GM12891 (cell line): Measurements from ENCODE around the gene RIBC2.

Source experiments
- DNase-seq: peaks from one replicate; pipeline ENCODE4 v3.0.0; 2011; ENCODE audit warnings: low spot score; ENCODE audit not compliant: insufficient read length
- FAIRE-seq: peaks from 2 replicates; lab custom pipeline; 2011; peaks lifted over from hg19 to GRCh38; lab: Jason Lieb, UNC
- PAX5 ChIP-seq: IDR thresholded peaks from 2 replicates; pipeline ENCODE4 v1.6.1; 2011; ENCODE audit warnings: low read length, moderate library complexity, mild to moderate bottlenecking; ENCODE audit not compliant: insufficient read depth, severe bottlenecking
- POLR2A ChIP-seq: IDR thresholded peaks from 2 replicates; pipeline ENCODE4 v1.6.1; 2011; ENCODE audit warnings: low read depth, low read length, control low read depth
- POLR2AphosphoS5 ChIP-seq: IDR thresholded peaks from 2 replicates; pipeline ENCODE4 v1.6.1; 2011; ENCODE audit warnings: low read depth, low read length, control low read depth
- POU2F2 ChIP-seq: IDR thresholded peaks from 2 replicates; pipeline ENCODE4 v1.6.1; 2011; ENCODE audit warnings: low read depth, mild to moderate bottlenecking, control low read depth, low read length, moderate library complexity
- SPI1 ChIP-seq: IDR thresholded peaks from 2 replicates; pipeline ENCODE4 v1.6.1; 2011; ENCODE audit warnings: low read depth, low read length, control low read depth
- TAF1 ChIP-seq: IDR thresholded peaks from 2 replicates; pipeline ENCODE4 v1.6.1; 2011; ENCODE audit warnings: low read depth, low read length, control low read depth

RIBC2 gene

DNA sequence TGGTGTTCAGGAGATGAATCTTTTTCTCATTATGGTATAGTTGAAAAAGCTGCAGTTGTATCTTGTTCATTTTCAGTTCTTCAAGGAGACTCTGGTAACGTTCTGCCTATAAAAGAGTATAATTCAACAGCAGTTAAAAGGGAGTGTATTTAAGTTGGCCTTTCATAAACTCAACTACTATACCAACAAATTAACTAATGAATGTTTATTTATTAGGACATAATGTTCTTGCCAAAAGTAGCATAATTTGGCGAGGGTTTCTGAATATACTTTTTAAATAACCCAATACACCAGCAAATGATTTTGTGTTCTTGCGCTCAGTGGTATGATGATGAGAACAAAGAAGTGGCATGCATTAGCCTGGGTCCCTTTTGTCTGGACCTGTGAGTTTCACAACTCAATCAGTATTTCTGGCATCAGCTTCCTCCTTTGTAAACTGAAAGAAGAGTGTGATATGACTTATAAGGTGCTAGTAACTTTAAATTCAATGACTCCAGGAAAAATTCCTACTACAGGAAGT, 11.0 kb upstream of the RIBC2 start:
- TF ChIP-seq PAX5 = no peak
- FAIRE-seq (no peak), DNase-seq (no peak)

DNA sequence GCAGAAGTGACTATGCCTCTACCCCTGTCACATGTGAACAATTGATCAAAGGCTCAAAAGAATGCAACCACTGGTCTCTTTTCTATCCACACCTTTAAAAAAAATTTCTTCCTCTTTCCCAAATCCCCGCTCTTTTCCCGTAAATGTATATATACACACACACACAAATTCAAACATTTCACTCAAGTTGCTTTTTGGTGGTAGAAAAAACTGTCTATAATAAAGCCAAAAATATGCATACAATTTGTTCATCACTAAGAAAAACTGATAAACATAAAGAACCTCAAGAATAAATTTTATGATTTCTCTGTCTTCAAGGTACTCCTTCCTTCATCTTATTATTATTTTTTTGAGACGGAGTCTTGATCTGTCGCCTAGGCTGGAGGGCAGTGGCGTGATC, 5.7 kb upstream of the RIBC2 start:
- FAIRE-seq (no peak), DNase-seq (no peak)
- no peak for TF ChIP-seq PAX5
- no peak for TF ChIP-seq TAF1
- no peak for TF ChIP-seq POLR2A
- TF ChIP-seq POLR2AphosphoS5 = no peak
- no peak for TF ChIP-seq SPI1
- TF ChIP-seq POU2F2 = no peak

DNA sequence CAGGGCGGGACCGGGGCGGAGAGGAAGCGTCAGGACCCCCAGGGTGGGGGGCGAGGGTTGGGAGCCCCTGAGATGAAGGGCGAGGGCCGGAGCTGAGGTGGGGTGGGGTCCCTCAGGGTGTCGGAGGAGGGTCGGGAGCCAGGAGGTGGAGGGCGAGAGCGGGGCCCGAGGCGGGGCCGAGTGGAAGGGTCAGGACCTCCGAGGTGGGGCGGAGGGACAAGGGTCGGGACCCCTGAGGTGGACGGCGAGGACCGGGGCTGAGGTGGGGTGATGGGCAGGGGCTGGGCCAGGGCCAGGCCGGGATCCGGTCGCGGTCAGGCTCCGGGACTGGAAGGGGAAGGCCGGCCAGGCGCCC, 503 bp upstream of the RIBC2 start:
- DNase-seq (no peak), FAIRE-seq (no peak)
- TF ChIP-seq SPI1 (no peak), POLR2AphosphoS5 (no peak), POLR2A (no peak), POU2F2 (no peak), TAF1 (no peak), PAX5 (no peak)

DNA sequence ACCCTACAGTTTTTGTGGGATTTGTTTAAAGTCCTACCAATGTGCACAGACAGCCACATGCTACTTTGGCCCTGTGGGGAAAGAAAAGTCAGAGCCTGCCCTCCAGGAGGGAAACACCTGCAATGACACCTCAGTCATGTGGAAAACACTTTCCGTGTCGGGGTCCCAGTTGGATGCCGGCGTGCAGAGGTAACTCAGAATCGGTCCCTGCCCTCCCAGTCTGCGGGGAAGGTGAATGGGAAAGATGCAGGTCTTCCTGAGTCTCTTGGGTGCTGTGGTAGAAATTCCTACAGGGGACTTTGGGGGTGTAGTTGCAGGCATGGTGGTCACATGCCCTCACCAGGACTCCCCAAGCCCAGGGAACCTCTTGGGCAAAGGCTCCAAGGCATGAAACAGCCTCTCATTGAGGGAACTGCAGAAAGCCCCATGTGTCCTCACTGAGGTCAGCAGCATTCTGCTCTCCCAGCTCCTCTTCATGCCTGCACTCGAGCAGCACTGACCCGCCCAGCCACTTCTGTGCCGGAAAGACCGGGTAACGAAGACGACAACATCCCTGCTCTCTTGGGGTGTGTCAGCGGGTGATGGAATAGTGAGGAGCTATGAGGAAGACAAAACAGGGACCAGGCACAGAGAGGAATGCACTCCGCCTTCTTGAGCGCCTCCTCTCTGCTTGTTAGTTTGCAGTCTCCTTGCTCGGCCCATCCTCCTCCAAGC, 4.7 kb downstream of the RIBC2 start:
- no peak for TF ChIP-seq POLR2AphosphoS5
- TF ChIP-seq PAX5 = no peak
- TF ChIP-seq POLR2A = no peak
- no peak for TF ChIP-seq TAF1
- no peak for TF ChIP-seq SPI1
- TF ChIP-seq POU2F2 = no peak
- no peak for DNase-seq
- no peak for FAIRE-seq

DNA sequence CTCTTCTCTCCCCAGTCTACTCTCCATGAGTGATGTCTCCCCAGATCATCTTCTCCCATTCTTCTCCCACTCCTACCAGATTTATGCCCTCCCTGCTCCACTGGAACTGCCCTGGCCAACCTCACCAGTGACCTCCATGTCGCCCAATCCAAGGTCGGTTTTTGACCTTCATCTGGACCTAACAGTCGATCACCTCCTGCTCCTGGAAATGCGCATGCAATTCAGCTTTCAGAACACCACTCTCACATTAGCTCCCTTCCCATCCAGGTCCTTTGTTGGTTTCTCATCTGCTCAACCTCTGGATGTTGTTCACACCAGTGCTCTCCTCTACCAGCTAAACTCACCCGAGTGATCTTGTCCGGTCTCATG, 5.3 kb downstream of the RIBC2 start:
- no peak for FAIRE-seq

DNA sequence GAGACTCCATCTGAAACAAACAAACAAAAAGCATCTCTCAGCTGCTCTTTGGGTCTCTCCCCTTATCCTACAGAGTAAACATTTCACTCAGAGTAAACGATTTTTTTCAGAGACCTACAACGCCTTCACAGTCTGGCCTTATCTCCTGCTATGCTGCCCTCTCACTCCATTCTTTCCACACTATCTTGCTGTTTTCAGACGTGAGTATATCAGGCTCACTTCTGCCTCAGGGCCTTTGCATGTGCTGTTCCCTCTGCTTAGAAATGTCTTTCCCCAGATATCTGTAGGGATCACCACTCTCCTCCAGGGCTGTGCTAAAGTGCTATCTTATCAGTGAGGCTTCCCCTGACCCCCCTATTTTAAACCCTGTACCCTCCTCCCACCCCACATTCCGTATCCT, 6.5 kb downstream of the RIBC2 start:
- FAIRE-seq (no peak), DNase-seq (no peak)
- TF ChIP-seq POU2F2 (no peak), POLR2A (no peak), TAF1 (no peak), PAX5 (no peak), POLR2AphosphoS5 (no peak), SPI1 (no peak)

More for the DNA sequence above, 5.3 kb downstream of the RIBC2 start:
- TF ChIP-seq TAF1 (no peak), POLR2AphosphoS5 (no peak), PAX5 (no peak), SPI1 (no peak), POLR2A (no peak), POU2F2 (no peak)
- no peak for DNase-seq

DNA sequence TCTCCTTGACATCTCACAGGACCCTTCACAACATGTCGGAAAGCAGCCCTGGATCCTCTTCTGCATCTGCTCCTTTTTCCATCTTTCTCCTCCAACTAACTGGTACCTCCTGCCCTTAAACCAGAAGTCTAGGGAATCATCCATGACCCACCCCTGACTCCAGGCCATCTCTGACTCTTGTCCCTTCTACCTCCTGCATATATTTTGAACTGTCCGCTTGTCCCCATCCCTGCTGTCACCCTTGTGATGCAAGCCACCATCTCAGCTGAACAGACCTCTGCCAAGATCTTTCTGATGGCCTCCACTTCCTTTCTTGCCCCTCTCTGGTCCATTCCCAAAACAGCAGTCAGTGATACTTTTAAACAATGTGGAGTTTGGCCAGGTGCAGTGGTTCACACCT, 7.0 kb downstream of the RIBC2 start:
- DNase-seq (no peak), FAIRE-seq (no peak)
- no peak for TF ChIP-seq TAF1
- no peak for TF ChIP-seq POLR2A

DNA sequence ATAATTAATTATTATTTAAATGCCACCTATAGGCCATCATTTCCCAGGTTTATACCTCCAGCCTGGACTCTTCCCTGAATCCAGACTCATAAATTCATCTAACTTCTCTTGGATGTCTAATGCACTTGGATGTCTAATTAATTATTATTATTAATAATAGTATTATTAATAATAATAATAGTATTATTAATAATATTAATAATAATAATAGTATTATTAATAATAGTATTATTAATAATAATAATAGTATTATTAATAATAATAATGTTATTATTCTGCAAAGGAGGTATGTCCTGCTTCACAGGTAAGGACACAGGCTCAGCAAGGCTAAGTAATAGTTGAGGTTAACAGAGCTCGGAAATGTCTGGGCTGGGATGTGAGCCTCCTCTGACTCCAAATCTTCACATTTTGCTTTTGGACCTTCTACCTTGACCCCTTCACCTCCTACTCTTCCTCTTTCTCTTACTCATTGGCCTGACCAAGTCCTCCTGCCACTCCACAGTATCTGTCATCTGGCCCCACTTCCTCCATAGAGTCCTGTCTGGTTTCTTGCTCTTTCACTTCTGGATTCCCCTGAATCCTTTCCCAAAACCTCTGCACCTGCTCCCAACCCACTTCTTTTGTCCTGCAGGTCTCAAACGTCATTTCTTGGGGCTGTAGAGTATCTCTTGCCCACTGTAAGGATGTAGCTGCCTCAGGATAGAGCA, 8.0 kb downstream of the RIBC2 start:
- TF ChIP-seq PAX5 (no peak), POLR2AphosphoS5 (no peak), SPI1 (no peak), POLR2A (no peak)
- no peak for FAIRE-seq
- DNase-seq = no peak

DNA sequence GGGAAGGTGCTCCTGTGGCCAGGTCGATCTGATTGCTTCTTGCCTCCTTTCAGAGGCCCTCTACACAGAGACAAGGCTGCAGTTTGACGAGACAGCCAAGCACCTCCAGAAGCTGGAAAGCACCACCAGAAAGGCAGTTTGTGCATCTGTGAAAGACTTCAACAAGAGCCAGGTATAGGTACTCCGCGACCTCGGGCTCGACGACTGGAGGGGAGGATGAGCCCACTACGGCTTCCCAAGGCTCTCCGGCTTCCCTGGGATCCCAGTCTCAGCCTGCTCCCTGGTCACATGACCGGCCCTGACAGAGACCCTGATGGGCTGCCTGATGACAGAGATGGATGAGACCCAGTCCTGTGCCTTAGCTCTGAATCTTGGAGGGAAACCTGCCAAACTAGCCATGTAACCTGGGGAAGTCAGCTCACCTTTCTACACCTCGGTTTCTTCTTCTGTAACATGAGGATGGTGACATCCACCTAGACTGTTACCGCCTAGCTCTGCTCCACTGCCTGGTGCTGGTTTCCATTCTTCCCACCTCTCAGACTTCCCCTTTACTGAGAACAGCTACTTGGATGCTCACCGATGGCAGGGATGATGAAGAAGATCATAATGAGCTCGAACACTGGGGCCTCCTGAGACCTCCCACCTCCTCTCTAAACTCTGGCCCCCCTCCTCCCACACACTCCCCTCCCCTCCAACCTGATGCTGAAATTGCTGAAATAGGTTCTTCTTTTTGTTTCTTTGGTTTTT, 8.9 kb downstream of the RIBC2 start:
- no peak for DNase-seq
- TF ChIP-seq POU2F2 (no peak), POLR2AphosphoS5 (no peak), TAF1 (no peak), POLR2A (no peak), SPI1 (no peak), PAX5 (no peak)
- FAIRE-seq = no peak
